ENCODE results near the gene TTC7B.

DNA sequence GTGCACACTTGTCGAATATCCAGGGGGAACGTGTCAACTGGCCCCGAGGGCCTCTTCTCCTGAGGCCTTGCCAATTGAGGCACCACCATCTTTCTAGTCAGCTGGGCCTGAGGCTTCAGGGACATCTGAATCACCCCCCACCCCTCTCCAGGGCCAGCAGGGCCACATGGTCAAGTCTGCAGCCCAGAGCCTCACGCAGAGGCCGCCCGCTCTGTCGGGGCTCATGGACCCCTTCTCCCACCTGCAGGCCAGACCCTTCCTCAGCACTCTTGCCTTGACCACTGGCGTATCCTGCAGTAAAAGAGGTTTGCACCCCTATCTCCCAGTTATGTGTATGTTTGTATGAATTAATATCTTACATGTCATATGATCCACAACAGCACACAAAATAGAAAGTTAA, 237.1 kb downstream of the TTC7B start:
- TF ChIP-seq, protein P1, sequence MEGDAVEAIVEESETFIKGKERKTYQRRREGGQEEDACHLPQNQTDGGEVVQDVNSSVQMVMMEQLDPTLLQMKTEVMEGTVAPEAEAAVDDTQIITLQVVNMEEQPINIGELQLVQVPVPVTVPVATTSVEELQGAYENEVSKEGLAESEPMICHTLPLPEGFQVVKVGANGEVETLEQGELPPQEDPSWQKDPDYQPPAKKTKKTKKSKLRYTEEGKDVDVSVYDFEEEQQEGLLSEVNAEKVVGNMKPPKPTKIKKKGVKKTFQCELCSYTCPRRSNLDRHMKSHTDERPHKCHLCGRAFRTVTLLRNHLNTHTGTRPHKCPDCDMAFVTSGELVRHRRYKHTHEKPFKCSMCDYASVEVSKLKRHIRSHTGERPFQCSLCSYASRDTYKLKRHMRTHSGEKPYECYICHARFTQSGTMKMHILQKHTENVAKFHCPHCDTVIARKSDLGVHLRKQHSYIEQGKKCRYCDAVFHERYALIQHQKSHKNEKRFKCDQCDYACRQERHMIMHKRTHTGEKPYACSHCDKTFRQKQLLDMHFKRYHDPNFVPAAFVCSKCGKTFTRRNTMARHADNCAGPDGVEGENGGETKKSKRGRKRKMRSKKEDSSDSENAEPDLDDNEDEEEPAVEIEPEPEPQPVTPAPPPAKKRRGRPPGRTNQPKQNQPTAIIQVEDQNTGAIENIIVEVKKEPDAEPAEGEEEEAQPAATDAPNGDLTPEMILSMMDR (conservative IDR thresholded peaks at IDR 0.05): no peak
- TF ChIP-seq ZFX (IDR thresholded peaks at IDR 0.05): no peak

Data from C4-2B (cell line).